ENCODE results near the gene YTHDF1. TPM values are rescaled to one million over a fixed set of nuclear protein-coding genes. Genes with fewer than 3 reads are reported as not detected.

Gene YTHDF1
- total RNA-seq, 1 donor from 2014 or later: 27.7 TPM

DNA sequence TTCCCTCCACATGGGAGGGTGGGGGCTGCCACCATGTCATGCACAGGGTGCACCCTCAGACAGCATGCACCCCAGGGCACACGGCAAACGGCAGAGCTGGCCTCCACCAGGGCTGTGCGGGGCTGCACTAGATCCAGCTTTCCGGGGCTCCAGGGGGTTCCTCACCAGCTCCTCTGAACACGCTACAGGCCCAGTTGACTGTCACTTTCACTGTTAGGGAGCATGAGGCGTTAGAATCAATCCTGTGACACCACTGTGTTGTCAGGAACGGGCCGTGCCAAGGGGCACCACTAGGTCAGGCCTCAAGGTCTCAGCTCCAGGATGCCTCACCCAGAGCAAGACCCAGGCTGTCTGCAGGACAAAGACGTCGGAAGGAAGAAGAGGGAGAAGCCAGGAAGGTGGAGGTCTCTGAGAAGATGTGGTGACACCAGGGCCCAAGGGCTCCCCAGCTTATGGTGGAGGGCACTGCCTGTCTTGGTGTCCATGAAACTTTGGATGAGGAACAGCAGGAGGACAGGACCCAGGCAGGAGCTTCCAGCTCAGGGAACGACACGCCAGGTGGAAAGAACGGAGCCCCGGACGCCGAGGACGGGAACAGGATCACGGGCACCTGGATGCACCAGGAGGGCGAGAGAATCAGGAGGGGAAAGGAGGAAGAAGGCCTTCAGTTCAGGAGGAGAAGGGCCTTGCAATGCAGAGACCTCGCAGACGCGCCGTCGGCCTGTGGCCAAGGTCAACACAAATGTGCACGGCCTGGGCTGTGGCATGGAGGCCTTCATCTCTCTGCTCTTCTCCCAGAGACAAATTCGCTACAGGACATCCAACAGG is 49.5 kb downstream of the YTHDF1 start:
- no peak for TF ChIP-seq POLR2A (IDR thresholded peaks at IDR 0.05)
- TF ChIP-seq, protein P1, sequence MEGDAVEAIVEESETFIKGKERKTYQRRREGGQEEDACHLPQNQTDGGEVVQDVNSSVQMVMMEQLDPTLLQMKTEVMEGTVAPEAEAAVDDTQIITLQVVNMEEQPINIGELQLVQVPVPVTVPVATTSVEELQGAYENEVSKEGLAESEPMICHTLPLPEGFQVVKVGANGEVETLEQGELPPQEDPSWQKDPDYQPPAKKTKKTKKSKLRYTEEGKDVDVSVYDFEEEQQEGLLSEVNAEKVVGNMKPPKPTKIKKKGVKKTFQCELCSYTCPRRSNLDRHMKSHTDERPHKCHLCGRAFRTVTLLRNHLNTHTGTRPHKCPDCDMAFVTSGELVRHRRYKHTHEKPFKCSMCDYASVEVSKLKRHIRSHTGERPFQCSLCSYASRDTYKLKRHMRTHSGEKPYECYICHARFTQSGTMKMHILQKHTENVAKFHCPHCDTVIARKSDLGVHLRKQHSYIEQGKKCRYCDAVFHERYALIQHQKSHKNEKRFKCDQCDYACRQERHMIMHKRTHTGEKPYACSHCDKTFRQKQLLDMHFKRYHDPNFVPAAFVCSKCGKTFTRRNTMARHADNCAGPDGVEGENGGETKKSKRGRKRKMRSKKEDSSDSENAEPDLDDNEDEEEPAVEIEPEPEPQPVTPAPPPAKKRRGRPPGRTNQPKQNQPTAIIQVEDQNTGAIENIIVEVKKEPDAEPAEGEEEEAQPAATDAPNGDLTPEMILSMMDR (IDR thresholded peaks at IDR 0.05): no peak
- no peak for TF ChIP-seq POLR2AphosphoS5 (IDR thresholded peaks at IDR 0.05; ENCODE audit: insufficient read depth in 1 of 2, low read depth in 1 of 2)
- Histone ChIP-seq H3K9me3 (no peaks in the 10 kb centered on the region), H3K27me3 (no peaks in the 10 kb centered on the region), H3K27ac (no peak overlapping the region), H3K36me3 (no peaks in the 10 kb centered on the region), H3K4me1 (no peaks in the 10 kb centered on the region), H3K4me3 (no peak overlapping the region)
- intact Hi-C loops (cut with DNase I): no loop called here
- DNase-seq (ENCODE audit: extremely low spot score in 2 of 2): no peak

DNA sequence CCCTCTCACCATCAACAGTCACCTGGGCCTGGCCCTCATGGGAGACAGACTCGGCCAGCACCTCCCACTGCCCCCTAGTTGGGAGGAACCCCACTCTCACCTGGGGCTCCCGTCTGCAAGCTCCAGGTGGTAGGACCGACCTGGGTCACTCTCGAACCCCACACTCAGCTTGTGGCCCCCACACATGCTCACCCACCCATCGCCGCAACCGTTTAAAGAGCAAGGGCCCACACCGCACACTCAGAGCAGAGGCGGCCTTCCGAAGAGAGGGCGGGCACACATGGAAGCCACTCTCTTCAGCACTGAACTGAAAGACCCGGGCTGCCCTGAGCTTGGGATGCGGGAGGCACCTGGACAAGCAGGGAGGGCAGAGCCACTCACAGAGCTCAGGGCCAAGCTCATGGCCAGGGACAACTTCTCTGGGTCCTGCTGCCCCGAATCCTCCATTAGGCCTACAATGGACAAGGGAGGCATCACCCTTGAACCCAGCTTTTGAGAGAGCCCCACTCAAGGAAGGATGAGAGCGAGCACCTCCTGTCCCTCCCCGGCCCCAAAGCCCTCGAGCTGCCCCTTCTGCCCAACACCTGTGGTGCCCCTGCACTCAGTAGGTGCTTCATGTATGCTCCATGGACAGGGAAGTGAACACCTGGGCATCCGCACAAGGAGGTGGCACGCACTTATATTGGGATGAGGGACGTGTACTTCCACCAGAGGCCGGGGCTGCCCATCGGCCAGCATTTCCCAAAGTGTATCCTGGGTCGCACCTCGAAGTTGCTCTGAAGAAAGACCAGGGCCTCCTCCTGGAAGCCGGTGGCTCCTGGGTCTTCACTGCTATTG is 50.4 kb downstream of the YTHDF1 start:
- H3K9me3 ChIP-seq: no peaks in the 10 kb centered on the region
- no peak overlapping the region for H3K27ac ChIP-seq
- H3K4me3 ChIP-seq: no peak overlapping the region
- TF ChIP-seq, protein P1 (IDR thresholded peaks at IDR 0.05): no peak
- TF ChIP-seq POLR2AphosphoS5 (IDR thresholded peaks at IDR 0.05; ENCODE audit: insufficient read depth in 1 of 2, low read depth in 1 of 2) (no peak), POLR2A (IDR thresholded peaks at IDR 0.05) (no peak)
- H3K4me1 ChIP-seq: no peaks in the 10 kb centered on the region
- DNase-seq (ENCODE audit: extremely low spot score in 2 of 2): no peak
- intact Hi-C loops (cut with DNase I): no loop called here
- no peaks in the 10 kb centered on the region for H3K27me3 ChIP-seq
- H3K36me3 ChIP-seq: no peaks in the 10 kb centered on the region

DNA sequence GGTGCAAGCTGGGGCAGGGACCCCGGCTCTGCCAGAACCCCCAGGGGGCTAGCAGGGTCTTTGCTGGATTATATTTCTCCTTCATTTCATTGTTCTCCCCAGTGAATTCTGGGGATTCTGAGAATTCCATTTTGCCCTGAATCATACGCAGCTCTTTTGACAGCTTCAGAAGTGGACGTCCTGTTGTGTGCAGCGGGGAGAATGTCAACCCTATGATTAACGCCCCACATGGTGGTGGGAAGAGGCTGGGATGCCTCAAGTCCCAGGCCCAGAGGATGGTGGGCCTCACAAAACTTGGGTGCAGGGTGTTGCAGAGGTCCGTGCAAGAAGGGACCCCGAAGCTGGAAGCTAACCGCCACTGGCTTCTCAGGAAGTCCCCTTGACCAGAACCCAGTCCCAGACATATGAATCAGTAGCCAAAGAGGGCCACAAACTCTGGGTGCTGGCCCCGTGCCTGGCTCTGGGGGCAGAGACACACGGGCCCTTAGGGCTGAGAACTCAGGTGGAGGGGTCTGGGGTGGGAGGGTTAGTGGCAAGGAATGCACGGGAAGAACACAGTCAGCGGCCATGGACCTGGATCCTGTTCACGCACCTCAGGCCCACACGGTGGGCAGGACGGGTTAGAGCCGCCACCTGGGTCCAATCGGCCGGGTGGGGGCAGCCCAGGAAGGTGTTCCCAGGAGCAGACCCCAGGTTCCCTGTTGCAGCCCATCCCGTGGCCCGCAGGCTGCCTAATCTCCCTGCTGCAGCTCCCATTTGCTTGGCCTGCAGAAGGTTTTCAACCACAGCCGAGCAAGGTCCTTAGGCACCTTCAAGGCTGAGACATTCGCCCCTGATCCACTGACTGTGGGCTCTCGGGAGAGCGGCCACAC is 51.2 kb downstream of the YTHDF1 start:
- H3K36me3 ChIP-seq: no peaks in the 10 kb centered on the region
- H3K9me3 ChIP-seq: no peaks in the 10 kb centered on the region
- H3K4me3 ChIP-seq: no peak overlapping the region
- H3K4me1 ChIP-seq: no peaks in the 10 kb centered on the region
- no peak for DNase-seq (ENCODE audit: extremely low spot score in 2 of 2)
- TF ChIP-seq POLR2AphosphoS5 (IDR thresholded peaks at IDR 0.05; ENCODE audit: insufficient read depth in 1 of 2, low read depth in 1 of 2) (no peak), POLR2A (IDR thresholded peaks at IDR 0.05) (no peak)
- TF ChIP-seq, protein P1 (IDR thresholded peaks at IDR 0.05): no peak
- no peak overlapping the region for H3K27ac ChIP-seq
- intact Hi-C loops (cut with DNase I): no loop called here
- H3K27me3 ChIP-seq: no peaks in the 10 kb centered on the region

DNA sequence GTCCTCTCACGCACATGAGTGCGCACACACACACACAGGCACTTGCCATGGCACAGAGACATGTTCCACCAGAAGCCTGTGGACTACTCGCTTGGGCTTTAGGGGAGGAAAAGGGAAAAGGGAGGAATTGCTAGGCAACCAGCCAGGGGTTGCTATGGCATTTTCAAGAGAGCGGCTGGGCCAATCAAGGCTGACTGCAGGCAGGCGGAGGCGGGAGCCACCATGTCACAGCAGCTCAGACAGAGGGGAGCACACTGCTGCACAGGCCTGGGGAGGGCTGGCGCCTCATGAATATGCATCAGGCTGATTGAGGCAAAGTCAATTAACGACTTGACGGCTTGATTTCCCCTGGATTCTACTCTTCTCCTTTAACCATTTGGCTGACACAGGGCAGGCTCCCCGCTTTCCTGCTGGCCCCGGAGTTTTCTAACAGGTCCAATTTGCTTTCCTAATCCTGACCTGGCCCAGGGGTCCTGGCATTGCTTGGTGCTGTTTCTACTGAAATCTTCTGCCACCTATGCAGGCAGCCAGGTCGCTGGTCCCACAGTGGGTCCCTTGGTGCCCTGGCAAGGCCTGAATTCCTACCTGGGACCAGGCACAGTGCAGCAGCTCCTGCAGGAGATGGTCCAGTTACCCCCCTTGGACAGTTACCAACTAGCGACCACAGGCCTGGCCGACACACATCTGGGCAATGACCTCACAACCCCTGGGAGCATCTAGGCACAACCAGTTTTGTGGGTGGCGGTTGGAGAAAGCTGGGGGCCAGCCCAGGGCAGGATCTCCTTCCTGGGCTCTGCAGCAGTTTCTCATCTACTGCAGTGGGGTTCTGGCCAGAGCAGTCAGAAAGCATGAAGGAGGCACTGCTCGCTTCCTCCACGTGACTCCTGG is 52.1 kb downstream of the YTHDF1 start:
- intact Hi-C loops (cut with DNase I): no loop called here

More for the DNA sequence above, 52.1 kb downstream of the YTHDF1 start:
- Histone ChIP-seq H3K36me3 (no peaks in the 10 kb centered on the region), H3K27ac (no peak overlapping the region), H3K4me3 (no peak overlapping the region), H3K9me3 (no peaks in the 10 kb centered on the region), H3K27me3 (no peaks in the 10 kb centered on the region), H3K4me1 (no peaks in the 10 kb centered on the region)
- no peak for DNase-seq (ENCODE audit: extremely low spot score in 2 of 2)
- TF ChIP-seq, protein P1 (IDR thresholded peaks at IDR 0.05): no peak
- no peak for TF ChIP-seq POLR2AphosphoS5 (IDR thresholded peaks at IDR 0.05; ENCODE audit: insufficient read depth in 1 of 2, low read depth in 1 of 2)
- no peak for TF ChIP-seq POLR2A (IDR thresholded peaks at IDR 0.05)

Measured in vagina (tissue), 2 donors.